AG04450 (cell line): ENCODE results near the gene IDUA. TPM values are rescaled to one million over a fixed set of nuclear protein-coding genes. Genes with fewer than 3 reads are reported as not detected.

Experiments used
- CTCF ChIA-PET: fragments of 300-600, 350-600 bp; formaldehyde crosslinking; extraction: SDS; loops from one replicate; lab custom pipeline; 2022; ENCODE audit warnings: antibody characterized with exemption, inconsistent platforms; lab: Charles Lee
- POLR2A ChIA-PET: fragments of 350-600 bp; formaldehyde crosslinking; extraction: SDS; loops from one replicate; lab custom pipeline; 2021; ENCODE audit warnings: antibody characterized with exemption, inconsistent platforms; lab: Yijun Ruan, JAX
- DNase-seq: peaks from one replicate; pipeline ENCODE4 v3.0.0-alpha.2; 2011; ENCODE audit warnings: low read depth, low spot score
- H3K27ac ChIP-seq: one replicate; pipeline ENCODE4 v1.5.1; 2012; ENCODE audit warnings: low read depth, low read length, control low read depth
- H3K27me3 ChIP-seq: one replicate; pipeline ENCODE4 v1.6.0; 2012; ENCODE audit warnings: low read length; ENCODE audit not compliant: control insufficient read depth, insufficient read depth
- H3K4me3 ChIP-seq: 2 replicates; pipeline ENCODE4 v1.5.1; 2011; ENCODE audit warnings: mild to moderate bottlenecking, low read depth, low read length, control low read depth
- H3K9me3 ChIP-seq: 2 replicates; pipeline ENCODE4 v1.5.1; 2012; ENCODE audit warnings: low read length; ENCODE audit not compliant: control insufficient read depth, insufficient read depth
- polyA plus RNA-seq: library from polyadenylated mRNA; depleted of rRNA; stranded (reverse); fragments of >200 nt; gene quantifications from 2 replicates; pipeline ENCODE4 v1.2.3, GENCODE V29; 2011
- TF ChIP-seq, protein P1 (sequence below): IDR thresholded peaks from 2 replicates; pipeline ENCODE4 v1.5.1; 2011; ENCODE audit warnings: low read depth, low read length, control low read depth, inconsistent platforms

IDUA gene
- polyA plus RNA-seq, 1 experiment: 3.9 TPM

DNA sequence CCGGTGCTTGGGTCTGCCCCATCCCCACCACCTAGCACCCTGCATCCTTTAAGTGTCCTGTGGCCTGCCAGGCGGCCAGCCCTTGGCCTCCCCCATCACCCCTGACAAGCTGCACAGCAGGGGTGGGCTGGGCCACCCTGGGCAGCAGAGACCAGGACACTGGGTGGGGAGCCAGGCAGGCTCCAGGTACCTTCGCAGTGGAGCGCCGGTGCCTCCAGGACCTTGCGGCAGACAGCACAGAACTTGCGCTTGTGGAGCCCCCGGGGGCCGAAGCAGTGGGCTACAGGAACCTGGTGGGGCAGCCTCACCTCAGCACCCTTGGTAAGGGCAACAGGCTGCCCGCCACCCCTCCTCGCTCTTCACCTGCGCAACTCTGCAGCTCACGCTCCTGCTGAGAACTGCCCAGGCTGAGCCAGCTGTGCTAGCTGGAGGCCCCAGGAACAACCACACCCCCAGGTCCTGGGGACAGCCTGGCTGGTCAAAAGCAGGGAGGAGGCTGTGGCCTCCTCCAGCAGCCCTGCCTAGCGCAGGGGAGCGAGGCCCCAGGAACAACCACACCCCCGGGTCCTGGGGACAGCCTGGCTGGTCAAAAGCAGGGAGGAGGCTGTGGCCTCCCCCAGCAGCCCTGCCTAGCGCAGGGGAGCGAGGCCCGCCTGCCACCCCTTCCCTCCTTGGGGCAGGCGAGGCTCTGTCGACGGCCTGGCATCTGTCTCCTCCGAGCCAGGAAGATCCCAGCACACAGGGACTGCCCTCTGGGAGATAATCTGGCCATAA is 18.0 kb upstream of the IDUA start:
- POLR2A ChIA-PET: no interaction called here
- TF ChIP-seq, protein P1, sequence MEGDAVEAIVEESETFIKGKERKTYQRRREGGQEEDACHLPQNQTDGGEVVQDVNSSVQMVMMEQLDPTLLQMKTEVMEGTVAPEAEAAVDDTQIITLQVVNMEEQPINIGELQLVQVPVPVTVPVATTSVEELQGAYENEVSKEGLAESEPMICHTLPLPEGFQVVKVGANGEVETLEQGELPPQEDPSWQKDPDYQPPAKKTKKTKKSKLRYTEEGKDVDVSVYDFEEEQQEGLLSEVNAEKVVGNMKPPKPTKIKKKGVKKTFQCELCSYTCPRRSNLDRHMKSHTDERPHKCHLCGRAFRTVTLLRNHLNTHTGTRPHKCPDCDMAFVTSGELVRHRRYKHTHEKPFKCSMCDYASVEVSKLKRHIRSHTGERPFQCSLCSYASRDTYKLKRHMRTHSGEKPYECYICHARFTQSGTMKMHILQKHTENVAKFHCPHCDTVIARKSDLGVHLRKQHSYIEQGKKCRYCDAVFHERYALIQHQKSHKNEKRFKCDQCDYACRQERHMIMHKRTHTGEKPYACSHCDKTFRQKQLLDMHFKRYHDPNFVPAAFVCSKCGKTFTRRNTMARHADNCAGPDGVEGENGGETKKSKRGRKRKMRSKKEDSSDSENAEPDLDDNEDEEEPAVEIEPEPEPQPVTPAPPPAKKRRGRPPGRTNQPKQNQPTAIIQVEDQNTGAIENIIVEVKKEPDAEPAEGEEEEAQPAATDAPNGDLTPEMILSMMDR: no peak
- CTCF ChIA-PET: no interaction called here

DNA sequence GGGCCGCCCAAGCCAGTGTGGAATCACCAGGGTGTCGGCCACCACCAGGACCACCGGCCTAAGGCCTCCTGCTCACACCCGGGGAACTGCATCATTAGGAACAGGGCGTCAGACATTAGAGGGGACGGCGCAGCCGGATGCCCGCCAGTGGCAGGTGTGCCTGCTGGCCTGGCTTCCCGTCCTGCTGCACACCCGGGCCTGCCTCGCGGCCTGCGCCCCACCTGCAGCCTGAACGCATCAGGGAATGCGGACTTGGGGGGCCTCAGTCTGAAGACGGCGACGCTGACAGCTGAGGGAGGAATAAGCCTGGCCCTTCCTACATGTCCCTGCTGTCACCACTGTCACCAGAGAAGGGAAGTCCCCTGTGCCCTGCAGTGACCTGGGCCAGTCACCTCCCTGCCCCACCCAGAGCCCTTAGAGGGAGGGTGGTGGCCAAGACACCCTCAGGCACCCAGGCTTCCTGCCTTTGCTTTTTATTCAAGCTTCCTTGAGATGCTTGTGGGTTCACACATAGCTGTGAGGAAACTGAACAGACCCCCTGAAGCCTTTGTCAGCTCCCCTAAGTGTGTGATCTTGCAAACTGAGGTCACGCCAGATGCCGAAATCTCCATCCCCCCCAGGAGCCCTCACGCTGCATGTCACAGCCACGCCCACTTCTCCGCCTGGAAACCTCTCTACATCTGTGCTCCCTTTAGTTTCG is 16.6 kb upstream of the IDUA start:
- POLR2A ChIA-PET: no interaction called here
- Histone ChIP-seq H3K4me3 (no peak overlapping the region), H3K27me3 (no peaks in the 10 kb centered on the region), H3K27ac (no peak overlapping the region), H3K9me3 (peaks cover 4% of the 10 kb centered on the region; the same call in 1 of the 2 replicates)
- TF ChIP-seq, protein P1: no peak
- no peak for DNase-seq
- CTCF ChIA-PET: no interaction called here

More for the DNA sequence above, 18.0 kb upstream of the IDUA start:
- H3K27me3 ChIP-seq: no peaks in the 10 kb centered on the region
- H3K9me3 ChIP-seq: no peaks in the 10 kb centered on the region; the same call in 1 of the 2 replicates
- H3K27ac ChIP-seq: no peak overlapping the region
- H3K4me3 ChIP-seq: no peak overlapping the region
- no peak for DNase-seq

- no peak for DNase-seq
- POLR2A ChIA-PET: no interaction called here
Measured at GRCh38 chr4:970854-971520, 15.9 kb upstream of the IDUA start.

GRCh38 chr4:971666-972500 is 15.0 kb upstream of the IDUA start:
- H3K27me3 ChIP-seq: no peaks in the 10 kb centered on the region
- H3K27ac ChIP-seq: no peak overlapping the region
- ChIA-PET CTCF (interaction anchor here (0.5 to 1.1 kb wide), 2 partner anchors 14 to 15 kb away, joined by 3 read pairs; partner anchors contain the start of gene IDUA), POLR2A (interaction anchor here (1.6 kb wide), 1 partner anchor 40 kb away, joined by 3 read pairs; the partner anchor contains the start of genes GAK and TMEM175)
- H3K4me3 ChIP-seq: peak overlapping the region; percentile 70
- H3K9me3 ChIP-seq: peaks cover 4% of the 10 kb centered on the region; the same call in 1 of the 2 replicates
- TF ChIP-seq, protein P1: no peak
- no peak for DNase-seq

More at GRCh38 chr4:970854-971520, 15.9 kb upstream of the IDUA start:
- Histone ChIP-seq H3K27ac (no peak overlapping the region), H3K9me3 (peaks cover 4% of the 10 kb centered on the region; the same call in 1 of the 2 replicates), H3K4me3 (no peak overlapping the region), H3K27me3 (no peaks in the 10 kb centered on the region)
- TF ChIP-seq, protein P1: no peak
- CTCF ChIA-PET: no interaction called here
